Psoas muscle (tissue), 8 donors: ENCODE data around the gene PCDHGB6. TPM values are rescaled to one million over a fixed set of nuclear protein-coding genes. Genes with fewer than 3 reads are reported as not detected.

ENCODE experiments used
- ATAC-seq, 4 donors: fragments of 200-7000 bp; cut with Tn5 transposase; one replicate each; pipeline ENCODE4 v1.9.1; 2020; ENCODE audit warnings: moderate library complexity in 3 of 4, mild to moderate bottlenecking in 2 of 4
- DNase-seq, 2 donors: peaks; one replicate each; pipeline ENCODE4 v3.0.0-alpha.2; 2020
- H3K27ac ChIP-seq: fragments of 200-600 bp; one replicate; pipeline ENCODE4 v1.8.0; 2022
- H3K27me3 ChIP-seq, 3 donors: fragments of 200-600 bp in 1 of 3; one replicate each; pipeline versions ENCODE4 v1.6.1 to v1.8.0; 2013 to 2022; ENCODE audit warnings: low read length in 2 of 3, mild to moderate bottlenecking in 2 of 3, moderate library complexity in 1 of 3; ENCODE audit not compliant: insufficient read depth in 3 of 3
- H3K36me3 ChIP-seq, 2 donors: fragments of 200-600 bp in 1 of 2; one replicate each; pipeline versions ENCODE4 v1.6.1 to v1.8.0; 2013 to 2022; ENCODE audit warnings: low read depth in 1 of 2, mild to moderate bottlenecking in 1 of 2, moderate library complexity in 1 of 2; ENCODE audit not compliant: insufficient read depth in 1 of 2
- H3K4me1 ChIP-seq: fragments of 200-600 bp; one replicate; pipeline ENCODE4 v1.8.0; 2022
- H3K4me3 ChIP-seq: fragments of 200-600 bp; one replicate; pipeline ENCODE4 v1.8.0; 2022; ENCODE audit warnings: mild to moderate bottlenecking
- H3K9me3 ChIP-seq: fragments of 200-600 bp; one replicate; pipeline ENCODE4 v1.8.0; 2022
- WGBS, 3 donors: extraction: QIAGEN DNeasy Blood & Tissue Kit; methylation state at CpG; one replicate each; pipeline versions ENCODE4 v1.1.6 to v1.1.7; 2013; 5-methylcytosine and 5-hydroxymethylcytosine counted together
- intact Hi-C, 2 donors: fragments of 100-400 bp; cut with DNase I; formaldehyde crosslinking; loops; one replicate each; pipeline versions ENCODE4 v1.11.0 to v1.14.2; 2022
- polyA plus RNA-seq, 3 donors: library from polyadenylated mRNA; stranded (reverse); fragments of 200-250 nt; gene quantifications; one replicate each; pipeline ENCODE4 v1.2.3, GENCODE V29; 2013
- total RNA-seq, 4 donors: library from RNA; stranded (reverse); fragmentation: NEBNext Ultra II Directional in 2 of 4; extraction: Animal tissue kit (Norgen Biotek cat#: 25700) in 2 of 4; gene quantifications; one replicate each; pipeline versions ENCODE4 v1.2.1 to v1.2.4, GENCODE V29; 2021 to 2023
- TF ChIP-seq, protein P1 (sequence below): fragments of 200-600 bp; IDR thresholded peaks from one replicate; pipeline ENCODE4 v1.8.0; 2022; ENCODE audit warnings: antibody characterized with exemption
- donor health status: healthy with polysubstance abuse.
- donor health status: DM: no; HTN: no; CAD: no; lungs with moderate emphysema.
- donor health status: Bipolar disorder and iron deficiency.
- donor health status: healthy.
- donor health status: DM: yes; HTN: yes; CAD: no.
- donor health status: DM: no; HTN: no; CAD: no.
- donor health status: DM: no; HTN: no; CAD: no.
- donor health status: DM: yes; HTN: yes; CAD: no.

PCDHGB6 gene
- total and polyA plus RNA-seq, 7 donors: 0.46 to 4.1 (median 2.0) TPM

DNA sequence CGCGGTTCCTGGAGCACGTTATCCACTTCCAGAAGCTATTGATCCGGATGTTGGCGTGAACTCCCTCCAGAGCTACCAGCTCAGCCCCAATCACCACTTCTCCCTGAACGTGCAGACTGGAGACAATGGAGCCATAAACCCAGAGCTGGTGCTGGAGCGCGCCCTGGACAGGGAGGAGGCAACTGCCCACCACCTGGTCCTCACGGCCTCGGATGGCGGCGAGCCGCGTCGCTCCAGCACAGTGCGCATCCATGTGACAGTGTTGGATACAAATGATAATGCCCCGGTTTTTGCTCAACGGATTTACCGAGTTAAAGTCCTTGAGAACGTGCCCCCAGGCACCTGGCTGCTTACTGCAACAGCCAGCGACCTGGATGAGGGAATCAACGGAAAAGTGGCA, 4.4 kb upstream of the PCDHGB6 start:
- WGBS, 3 donors: 36 to 42% (median 39%) methylated on average over 22 of the region's 22 CpGs
- peak overlapping the region; percentile 47 for H3K4me3 ChIP-seq
- H3K36me3 ChIP-seq: no peaks in the 10 kb centered on the region
- intact Hi-C loops: no loop called here
- H3K27ac ChIP-seq: no peak overlapping the region
- TF ChIP-seq, protein P1, sequence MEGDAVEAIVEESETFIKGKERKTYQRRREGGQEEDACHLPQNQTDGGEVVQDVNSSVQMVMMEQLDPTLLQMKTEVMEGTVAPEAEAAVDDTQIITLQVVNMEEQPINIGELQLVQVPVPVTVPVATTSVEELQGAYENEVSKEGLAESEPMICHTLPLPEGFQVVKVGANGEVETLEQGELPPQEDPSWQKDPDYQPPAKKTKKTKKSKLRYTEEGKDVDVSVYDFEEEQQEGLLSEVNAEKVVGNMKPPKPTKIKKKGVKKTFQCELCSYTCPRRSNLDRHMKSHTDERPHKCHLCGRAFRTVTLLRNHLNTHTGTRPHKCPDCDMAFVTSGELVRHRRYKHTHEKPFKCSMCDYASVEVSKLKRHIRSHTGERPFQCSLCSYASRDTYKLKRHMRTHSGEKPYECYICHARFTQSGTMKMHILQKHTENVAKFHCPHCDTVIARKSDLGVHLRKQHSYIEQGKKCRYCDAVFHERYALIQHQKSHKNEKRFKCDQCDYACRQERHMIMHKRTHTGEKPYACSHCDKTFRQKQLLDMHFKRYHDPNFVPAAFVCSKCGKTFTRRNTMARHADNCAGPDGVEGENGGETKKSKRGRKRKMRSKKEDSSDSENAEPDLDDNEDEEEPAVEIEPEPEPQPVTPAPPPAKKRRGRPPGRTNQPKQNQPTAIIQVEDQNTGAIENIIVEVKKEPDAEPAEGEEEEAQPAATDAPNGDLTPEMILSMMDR: no peak
- ATAC-seq: no peak
- H3K9me3 ChIP-seq: peaks cover 4% of the 10 kb centered on the region
- H3K27me3 ChIP-seq: peaks cover 0 to 38% (median 17%) of the 10 kb centered on the region in 3 donors
- DNase-seq: no peak
- peaks cover 4% of the 10 kb centered on the region for H3K4me1 ChIP-seq

DNA sequence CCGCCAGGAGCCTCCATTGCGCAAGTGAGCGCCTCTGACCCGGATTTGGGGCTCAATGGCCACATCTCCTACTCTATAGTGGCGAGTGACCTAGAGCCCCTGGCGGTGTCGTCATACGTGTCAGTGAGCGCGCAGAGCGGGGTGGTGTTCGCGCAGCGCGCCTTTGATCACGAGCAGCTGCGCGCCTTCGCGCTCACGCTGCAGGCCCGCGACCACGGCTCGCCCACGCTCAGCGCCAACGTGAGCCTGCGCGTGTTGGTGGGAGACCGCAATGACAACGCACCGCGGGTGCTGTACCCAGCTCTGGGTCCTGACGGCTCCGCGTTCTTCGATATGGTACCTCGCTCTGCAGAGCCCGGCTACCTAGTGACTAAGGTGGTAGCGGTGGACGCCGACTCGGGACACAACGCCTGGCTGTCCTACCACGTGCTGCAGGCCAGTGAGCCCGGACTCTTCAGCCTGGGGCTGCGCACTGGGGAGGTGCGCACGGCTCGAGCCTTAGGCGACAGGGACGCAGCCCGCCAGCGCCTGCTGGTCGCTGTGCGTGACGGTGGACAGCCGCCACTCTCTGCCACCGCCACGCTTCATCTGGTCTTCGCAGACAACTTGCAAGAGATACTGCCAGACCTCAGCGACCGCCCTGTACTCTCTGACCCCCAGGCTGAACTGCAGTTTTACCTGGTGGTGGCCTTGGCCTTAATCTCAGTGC, 1.9 kb downstream of the PCDHGB6 start:
- WGBS, 3 donors: 33 to 39% (median 39%) methylated on average over 64 of the region's 64 CpGs
- H3K27me3 ChIP-seq: peaks cover 0 to 18% (median 2%) of the 10 kb centered on the region in 3 donors
- H3K36me3 ChIP-seq: no peaks in the 10 kb centered on the region
- H3K4me1 ChIP-seq: no peaks in the 10 kb centered on the region
- H3K9me3 ChIP-seq: peaks cover 7% of the 10 kb centered on the region
- no peak overlapping the region for H3K27ac ChIP-seq
- DNase-seq: no peak
- TF ChIP-seq, protein P1: no peak
- H3K4me3 ChIP-seq: peak overlapping the region; percentile 62
- no peak for ATAC-seq
- intact Hi-C loops: no loop called here

DNA sequence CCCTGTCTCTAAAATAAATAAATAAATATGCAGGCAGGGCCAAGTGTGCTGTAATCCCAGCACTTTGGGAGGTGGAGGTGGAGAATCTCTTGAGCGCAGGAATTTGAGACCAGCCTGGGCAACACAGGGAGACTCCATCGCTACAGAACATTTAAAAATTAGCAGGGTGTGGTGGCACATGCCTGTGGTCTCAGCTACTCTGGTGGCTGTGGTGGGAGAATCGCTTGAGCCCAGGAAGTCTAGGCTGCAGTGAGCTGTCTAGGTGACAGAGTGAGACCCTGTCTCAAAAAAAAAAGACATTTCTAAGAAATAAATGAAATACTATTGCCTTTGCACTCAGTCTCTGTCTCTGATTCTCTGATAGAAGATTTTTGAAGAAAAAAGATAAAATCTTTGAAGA, 3.8 kb downstream of the PCDHGB6 start:
- no peaks in the 10 kb centered on the region for H3K4me1 ChIP-seq
- WGBS, 3 donors: 69 to 74% (median 69%) methylated on average over 3 of the region's 3 CpGs
- H3K9me3 ChIP-seq: peaks cover 7% of the 10 kb centered on the region
- H3K27ac ChIP-seq: no peak overlapping the region
- TF ChIP-seq, protein P1: no peak
- intact Hi-C loops: no loop called here
- H3K27me3 ChIP-seq: peaks cover 0 to 22% (median 0%) of the 10 kb centered on the region in 3 donors
- ATAC-seq (no peak), DNase-seq (no peak)
- H3K36me3 ChIP-seq: no peaks in the 10 kb centered on the region
- H3K4me3 ChIP-seq: peak overlapping the region; percentile 62

DNA sequence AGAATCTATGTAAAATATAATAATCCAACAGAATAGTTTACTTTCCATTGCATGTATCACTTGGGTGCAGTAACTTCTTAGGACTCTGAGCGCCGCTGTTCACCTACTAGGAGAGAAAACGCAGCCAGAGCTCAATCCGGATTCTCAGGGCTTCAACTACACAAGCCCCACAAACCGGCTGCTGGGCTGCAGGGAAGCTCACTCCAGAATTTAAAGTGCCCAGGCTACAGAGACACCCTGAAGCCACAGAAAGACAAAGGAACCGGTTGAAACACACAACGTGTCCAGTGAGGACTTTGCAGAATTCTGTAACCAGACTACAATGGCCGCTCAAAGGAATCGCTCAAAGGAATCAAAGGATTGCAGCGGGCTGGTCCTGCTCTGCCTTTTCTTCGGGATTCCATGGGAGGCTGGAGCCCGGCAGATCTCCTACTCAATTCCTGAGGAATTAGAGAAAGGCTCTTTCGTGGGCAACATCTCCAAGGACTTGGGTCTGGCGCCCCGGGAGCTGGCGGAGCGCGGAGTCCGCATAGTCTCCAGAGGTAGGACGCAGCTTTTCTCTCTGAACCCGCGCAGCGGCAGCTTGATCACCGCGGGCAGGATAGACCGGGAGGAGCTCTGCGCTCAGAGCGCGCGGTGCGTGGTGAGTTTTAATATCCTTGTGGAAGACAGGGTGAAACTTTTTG, 5.2 kb downstream of the PCDHGB6 start, which contains the start of gene PCDHGA10:
TSS of gene PCDHGA10 (plus strand) at position 134 of the 686 bp plus-strand sequence. CDS start at position 323, 189 bp downstream.
- Histone ChIP-seq H3K4me1 (no peaks in the 10 kb centered on the region), H3K27me3 (peaks cover 0 to 25% (median 0%) of the 10 kb centered on the region in 3 donors), H3K27ac (peak within 1 kb of the TSS; percentile 10), H3K4me3 (peak within 1 kb of the TSS; percentile 62), H3K9me3 (peaks cover 7% of the 10 kb centered on the region), H3K36me3 (no peaks in the 10 kb centered on the region)
- intact Hi-C loops: no loop called here
- ATAC-seq (peak; percentile 70 to 79 (median 75)), DNase-seq (peak; percentile 43 to 69)
- 21 to 29% (median 26%) methylated on average over 31 of the region's 31 CpGs for WGBS, 3 donors
- TF ChIP-seq, protein P1: peak; percentile 70
